GM19043 (cell line): ENCODE measurements around the gene COBLL1.

Experiments
- ATAC-seq: cut with Tn5 transposase; IDR thresholded peaks from one replicate; pipeline ENCODE4 v1.9.1; 2021; ENCODE audit warnings: low read depth; ENCODE audit not compliant: unreplicated experiment

Gene COBLL1

GRCh38 chr2:164826293-164827243, 15.1 kb downstream of the COBLL1 start:
- ATAC-seq: no peak

- ATAC-seq: no peak
Observed at GRCh38 chr2:164824872-164825271, 16.8 kb downstream of the COBLL1 start.

GRCh38 chr2:164823126-164823525, 18.5 kb downstream of the COBLL1 start:
- ATAC-seq: no peak

GRCh38 chr2:164821338-164821737, 20.3 kb downstream of the COBLL1 start:
- no peak for ATAC-seq

GRCh38 chr2:164818149-164819136, 23.2 kb downstream of the COBLL1 start:
- no peak for ATAC-seq

- no peak for ATAC-seq
Observed at GRCh38 chr2:164816900-164817299, 24.7 kb downstream of the COBLL1 start.

- ATAC-seq: no peak
Observed at GRCh38 chr2:164816046-164816445, 25.6 kb downstream of the COBLL1 start.

- ATAC-seq: no peak
Observed at GRCh38 chr2:164815071-164815793, 26.4 kb downstream of the COBLL1 start.

GRCh38 chr2:164813535-164813934, 28.1 kb downstream of the COBLL1 start:
- ATAC-seq: no peak

- no peak for ATAC-seq
Observed at GRCh38 chr2:164812378-164812777, 29.2 kb downstream of the COBLL1 start.

GRCh38 chr2:164811819-164812218, 29.8 kb downstream of the COBLL1 start:
- ATAC-seq: no peak

- ATAC-seq: no peak
Observed at GRCh38 chr2:164810843-164811242, 30.8 kb downstream of the COBLL1 start.

GRCh38 chr2:164808776-164809175, 32.8 kb downstream of the COBLL1 start:
- ATAC-seq: no peak

- no peak for ATAC-seq
Observed at GRCh38 chr2:164803776-164804466, 37.7 kb downstream of the COBLL1 start.

- ATAC-seq: no peak
Observed at GRCh38 chr2:164802095-164802707, 39.4 kb downstream of the COBLL1 start.

GRCh38 chr2:164800572-164800971, 41.1 kb downstream of the COBLL1 start:
- no peak for ATAC-seq

GRCh38 chr2:164797627-164798026, 44.0 kb downstream of the COBLL1 start:
- no peak for ATAC-seq

- ATAC-seq: no peak
Observed at GRCh38 chr2:164796999-164797398, 44.6 kb downstream of the COBLL1 start.

- no peak for ATAC-seq
Observed at GRCh38 chr2:164794432-164795231, 47.0 kb downstream of the COBLL1 start.
